GM12874 (cell line): ENCODE data around the gene FBXW8.

Experiments
- CTCF ChIP-seq: IDR thresholded peaks from 2 replicates; pipeline ENCODE4 v1.5.1; 2011; ENCODE audit warnings: low read depth, mild to moderate bottlenecking, control low read depth, low read length, moderate library complexity; ENCODE audit not compliant: insufficient read depth

Gene FBXW8

GRCh38 chr12:116881325-116881876, 29.3 kb upstream of the FBXW8 start, which contains the start of gene HRK:
Gene HRK, minus strand, starts transcription at chr12:116881441. Its CDS starts 134 bp downstream, at chr12:116881307.
- TF ChIP-seq CTCF, result no peak

- TF ChIP-seq CTCF, result no peak
Measured at GRCh38 chr12:116881877-116882507, 28.8 kb upstream of the FBXW8 start.

- no peak for TF ChIP-seq CTCF
Measured at GRCh38 chr12:116882742-116883141, 28.0 kb upstream of the FBXW8 start.

GRCh38 chr12:116884871-116885270, 25.9 kb upstream of the FBXW8 start:
- no peak for TF ChIP-seq CTCF

GRCh38 chr12:116885491-116885890, 25.3 kb upstream of the FBXW8 start:
- no peak for TF ChIP-seq CTCF

GRCh38 chr12:116887244-116887643, 23.5 kb upstream of the FBXW8 start:
- no peak for TF ChIP-seq CTCF

GRCh38 chr12:116887897-116888296, 22.9 kb upstream of the FBXW8 start:
- no peak for TF ChIP-seq CTCF

- no peak for TF ChIP-seq CTCF
Measured at GRCh38 chr12:116890330-116890729, 20.4 kb upstream of the FBXW8 start.
